Vagina (tissue), 2 donors: Measurements from ENCODE around the gene SH3BGRL3. TPM values are rescaled to one million over a fixed set of nuclear protein-coding genes. Genes with fewer than 3 reads are reported as not detected.

Source experiments
- DNase-seq, 2 donors: peaks; one replicate each; pipeline ENCODE4 v3.0.0-alpha.2; 2017; ENCODE audit errors: extremely low spot score in 2 of 2
- H3K27ac ChIP-seq: fragments of 200-600 bp; sonication (generic); one replicate; pipeline ENCODE4 v1.5.1; 2019
- H3K27me3 ChIP-seq: fragments of 200-600 bp; sonication (generic); one replicate; pipeline ENCODE4 v1.5.1; 2019
- H3K36me3 ChIP-seq, 2 donors: fragments of 200-600 bp; sonication (generic); one replicate each; pipeline ENCODE4 v1.5.1; 2017 to 2019
- H3K4me1 ChIP-seq: fragments of 200-600 bp; sonication (generic); one replicate; pipeline ENCODE4 v1.5.1; 2019
- H3K4me3 ChIP-seq, 2 donors: fragments of 200-600 bp; sonication (generic); 1 replicate in 1 of 2; 2 replicates in 1 of 2; pipeline ENCODE4 v1.5.1; 2016 to 2019
- H3K9me3 ChIP-seq: fragments of 200-600 bp; sonication (generic); one replicate; pipeline ENCODE4 v1.5.1; 2019
- POLR2A ChIP-seq, 2 donors: fragments of 450-650 bp; IDR thresholded peaks; one replicate each; pipeline ENCODE4 v1.6.1; 2017; ENCODE audit warnings: antibody characterized with exemption in 2 of 2, mild to moderate bottlenecking in 2 of 2, moderate library complexity in 2 of 2
- POLR2AphosphoS5 ChIP-seq, 2 donors: sonication (generic); formaldehyde crosslinking; IDR thresholded peaks; one replicate each; pipeline ENCODE4 v1.9.0; 2017; ENCODE audit warnings: antibody characterized with exemption in 2 of 2, mild to moderate bottlenecking in 2 of 2, low read depth in 1 of 2; ENCODE audit not compliant: insufficient read depth in 1 of 2
- intact Hi-C: fragments of 100-400 bp; cut with DNase I; formaldehyde crosslinking; loops from one replicate; pipeline ENCODE4 v1.15.1; 2023
- total RNA-seq: library from RNA; depleted of rRNA; stranded (reverse); fragments of >200 nt; gene quantifications from one replicate; pipeline ENCODE4 v1.2.3, GENCODE V29; 2016
- TF ChIP-seq, protein P1 (sequence below), 3 experiments: fragments of 450-650 bp in 2 of 3; fragments of 200-600 bp in 1 of 3; sonication (generic) in 1 of 3; IDR thresholded peaks; one replicate each; pipeline ENCODE4 v1.5.1; 2017 to 2019; ENCODE audit warnings: antibody characterized with exemption in 3 of 3, mild to moderate bottlenecking in 2 of 3, moderate library complexity in 2 of 3

The SH3BGRL3 gene
- total RNA-seq, 1 donor from 2014 or later, result 115 TPM

DNA sequence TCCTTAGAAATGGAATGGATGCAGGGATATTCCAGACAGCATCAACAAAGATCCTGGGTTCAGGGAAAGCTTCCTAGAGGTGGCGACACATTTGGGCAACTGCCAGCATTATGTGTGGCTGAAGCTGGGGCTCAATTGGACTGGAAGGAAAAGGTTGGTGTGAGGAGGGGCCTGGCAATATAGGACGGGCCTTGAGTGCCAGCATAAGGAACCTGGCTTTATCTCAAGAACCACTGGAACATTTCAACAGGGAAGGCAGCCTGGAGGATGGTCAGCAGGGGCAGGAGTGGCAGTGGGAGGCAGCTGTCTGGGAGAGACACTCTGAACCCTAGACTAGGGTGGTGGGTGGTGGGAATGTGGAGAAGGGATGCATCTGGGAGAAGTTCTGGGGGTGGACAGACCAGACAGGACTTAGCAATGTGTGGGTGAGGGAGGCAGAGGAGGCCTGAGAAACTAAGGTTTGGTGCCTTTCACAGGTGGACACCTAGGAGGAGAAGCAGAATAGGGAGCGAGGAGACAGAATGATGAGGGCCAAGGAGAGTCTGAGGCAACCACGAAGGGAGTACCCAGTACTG is 3.5 kb downstream of the SH3BGRL3 start:
- peak overlapping the region; percentile 53 for H3K27ac ChIP-seq

DNA sequence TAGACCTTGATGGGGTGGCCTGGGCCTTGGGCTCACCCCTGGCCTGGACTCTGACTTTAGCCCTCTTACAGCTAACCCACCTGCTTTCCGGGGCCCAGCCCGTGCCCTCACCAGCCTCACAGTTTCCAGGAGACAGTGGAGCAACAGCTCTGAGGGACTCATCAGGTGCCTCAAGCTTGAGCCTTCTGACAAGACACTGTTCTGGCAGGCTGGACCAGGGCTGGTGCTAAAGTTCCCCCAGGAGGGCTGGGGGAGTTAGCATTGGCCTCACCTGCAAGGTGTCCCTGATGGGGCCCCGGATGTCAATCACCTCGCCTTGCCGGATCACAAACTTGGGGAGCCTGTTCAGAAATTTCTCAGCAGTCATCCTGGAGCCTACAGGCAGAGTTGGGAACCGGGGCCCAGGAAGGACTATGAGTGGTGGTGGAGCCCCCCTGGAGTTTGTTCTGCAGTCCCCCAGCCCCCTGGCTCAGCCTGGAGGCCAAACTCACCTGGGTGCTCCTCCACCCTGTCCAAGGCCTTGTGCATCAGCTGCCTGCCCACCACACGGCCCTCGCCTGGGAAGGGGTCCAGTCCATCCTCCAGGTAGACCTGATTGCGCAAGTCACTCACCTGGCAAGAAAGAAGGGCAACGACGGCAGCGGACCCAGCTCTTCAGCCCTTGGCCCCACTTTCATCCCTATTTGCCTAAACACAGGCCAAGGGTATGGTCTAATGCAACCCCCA is 4.1 kb downstream of the SH3BGRL3 start:
- intact Hi-C loops, result no loop called here
- Histone ChIP-seq H3K27ac (peak overlapping the region; percentile 53), H3K36me3 (peaks cover 0 to 8% of the 10 kb centered on the region in 2 donors), H3K4me1 (peaks cover 87% of the 10 kb centered on the region), H3K4me3 (no peak overlapping the region), H3K27me3 (no peaks in the 10 kb centered on the region), H3K9me3 (no peaks in the 10 kb centered on the region)
- DNase-seq, result no peak
- TF ChIP-seq, protein P1, sequence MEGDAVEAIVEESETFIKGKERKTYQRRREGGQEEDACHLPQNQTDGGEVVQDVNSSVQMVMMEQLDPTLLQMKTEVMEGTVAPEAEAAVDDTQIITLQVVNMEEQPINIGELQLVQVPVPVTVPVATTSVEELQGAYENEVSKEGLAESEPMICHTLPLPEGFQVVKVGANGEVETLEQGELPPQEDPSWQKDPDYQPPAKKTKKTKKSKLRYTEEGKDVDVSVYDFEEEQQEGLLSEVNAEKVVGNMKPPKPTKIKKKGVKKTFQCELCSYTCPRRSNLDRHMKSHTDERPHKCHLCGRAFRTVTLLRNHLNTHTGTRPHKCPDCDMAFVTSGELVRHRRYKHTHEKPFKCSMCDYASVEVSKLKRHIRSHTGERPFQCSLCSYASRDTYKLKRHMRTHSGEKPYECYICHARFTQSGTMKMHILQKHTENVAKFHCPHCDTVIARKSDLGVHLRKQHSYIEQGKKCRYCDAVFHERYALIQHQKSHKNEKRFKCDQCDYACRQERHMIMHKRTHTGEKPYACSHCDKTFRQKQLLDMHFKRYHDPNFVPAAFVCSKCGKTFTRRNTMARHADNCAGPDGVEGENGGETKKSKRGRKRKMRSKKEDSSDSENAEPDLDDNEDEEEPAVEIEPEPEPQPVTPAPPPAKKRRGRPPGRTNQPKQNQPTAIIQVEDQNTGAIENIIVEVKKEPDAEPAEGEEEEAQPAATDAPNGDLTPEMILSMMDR (IDR thresholded peaks at IDR 0.05), result no peak
- TF ChIP-seq POLR2A (IDR thresholded peaks at IDR 0.05) (no peak), POLR2AphosphoS5 (IDR thresholded peaks at IDR 0.05; ENCODE audit: insufficient read depth in 1 of 2, low read depth in 1 of 2) (no peak)

More for the DNA sequence above, 3.5 kb downstream of the SH3BGRL3 start:
- intact Hi-C loops, result no loop called here
- TF ChIP-seq POLR2AphosphoS5 (IDR thresholded peaks at IDR 0.05; ENCODE audit: insufficient read depth in 1 of 2, low read depth in 1 of 2) (no peak), POLR2A (IDR thresholded peaks at IDR 0.05) (no peak)
- TF ChIP-seq, protein P1 (IDR thresholded peaks at IDR 0.05), result no peak
- Histone ChIP-seq H3K4me1 (peaks cover 88% of the 10 kb centered on the region), H3K36me3 (peaks cover 0 to 8% of the 10 kb centered on the region in 2 donors), H3K9me3 (no peaks in the 10 kb centered on the region), H3K27me3 (no peaks in the 10 kb centered on the region), H3K4me3 (no peak overlapping the region)
- no peak for DNase-seq

DNA sequence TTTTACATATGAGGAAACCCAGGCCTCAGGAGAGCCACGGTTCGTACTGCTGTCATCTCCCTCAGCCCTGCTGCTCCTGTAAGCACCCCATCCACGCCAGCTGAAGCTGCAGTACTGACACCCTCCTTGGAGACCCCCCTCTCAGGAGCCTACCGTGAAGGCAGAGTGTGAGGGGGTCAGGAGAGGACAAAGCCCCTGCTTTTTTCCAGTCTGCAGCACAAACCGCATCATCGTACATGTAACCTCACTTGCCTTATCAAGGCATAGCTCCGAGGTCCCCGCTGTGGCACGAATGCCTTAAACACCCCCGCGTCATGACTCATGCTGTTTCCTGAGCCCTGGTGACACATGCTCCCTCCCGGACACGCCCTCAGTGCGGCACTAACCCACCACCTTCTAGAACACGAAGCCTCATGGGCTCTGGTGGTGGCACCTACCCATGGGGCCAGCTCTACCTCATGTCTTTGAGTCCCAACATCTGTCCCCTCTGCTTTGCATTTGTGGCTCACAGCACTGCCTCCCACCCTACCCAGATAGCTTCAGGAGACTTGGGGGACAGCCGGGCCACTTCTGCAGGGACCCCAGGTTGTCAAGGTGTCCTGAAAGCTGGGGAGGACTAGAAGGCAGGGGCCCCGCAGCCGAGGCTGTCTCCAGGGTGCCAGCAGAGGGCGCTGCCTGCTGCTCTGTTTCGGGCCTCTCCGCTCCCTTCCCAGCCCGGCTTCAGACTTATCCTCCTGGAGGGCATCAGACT is 4.9 kb downstream of the SH3BGRL3 start:
- TF ChIP-seq POLR2AphosphoS5 (IDR thresholded peaks at IDR 0.05; ENCODE audit: insufficient read depth in 1 of 2, low read depth in 1 of 2), result peak in 1 of 2 donors; percentile 58
- no peak for TF ChIP-seq POLR2A (IDR thresholded peaks at IDR 0.05)
- TF ChIP-seq, protein P1 (IDR thresholded peaks at IDR 0.05), result peak in 2 of 3 experiments; percentile 47 to 48
- Histone ChIP-seq H3K27me3 (no peaks in the 10 kb centered on the region), H3K4me3 (no peak overlapping the region), H3K27ac (peak overlapping the region; percentile 53), H3K4me1 (peaks cover 86% of the 10 kb centered on the region), H3K9me3 (no peaks in the 10 kb centered on the region), H3K36me3 (peaks cover 0 to 8% of the 10 kb centered on the region in 2 donors)
- intact Hi-C loops, result loop anchor here (5.0 kb wide), 1 partner anchor 38 kb away; no protein-coding TSS in a partner anchor
- peak in 1 of 2 donors; percentile 96 for DNase-seq

DNA sequence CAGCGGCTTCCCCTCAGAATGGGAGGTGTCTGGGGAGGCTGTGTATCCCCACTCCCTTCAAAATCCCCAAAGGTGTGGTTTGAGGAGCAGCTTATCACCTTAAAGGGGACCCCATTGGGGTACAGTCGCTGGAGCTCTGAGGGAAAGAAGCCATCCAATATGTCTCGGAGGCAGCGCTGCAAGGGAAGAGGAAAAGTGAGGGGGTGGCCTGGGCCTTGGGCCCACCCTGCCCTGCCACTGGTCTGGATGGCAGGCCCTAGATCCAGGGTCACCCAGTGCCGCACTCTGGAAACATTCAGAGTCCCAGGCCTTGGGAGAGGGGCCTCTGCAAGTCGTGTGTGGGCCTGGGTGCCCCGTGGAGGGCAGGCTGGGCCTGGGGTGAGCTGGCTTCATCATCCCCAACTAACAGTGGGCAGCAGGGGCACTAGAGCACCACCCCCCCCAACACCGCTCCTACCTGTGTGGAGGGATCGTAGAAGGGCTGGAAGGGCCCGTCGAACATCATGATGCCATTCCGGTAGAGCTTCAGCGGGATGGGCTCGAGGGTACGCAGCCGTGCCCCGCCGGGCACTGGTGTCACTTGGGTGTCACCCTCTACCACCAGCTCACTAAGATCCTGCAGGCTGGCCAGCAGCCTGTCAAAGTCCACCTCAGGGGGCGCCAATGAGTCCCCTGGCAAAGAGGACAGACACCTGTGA is 5.6 kb downstream of the SH3BGRL3 start:
- Histone ChIP-seq H3K4me1 (peaks cover 88% of the 10 kb centered on the region), H3K9me3 (no peaks in the 10 kb centered on the region), H3K27ac (peak overlapping the region; percentile 40), H3K27me3 (no peaks in the 10 kb centered on the region), H3K36me3 (peaks cover 0 to 8% of the 10 kb centered on the region in 2 donors), H3K4me3 (no peak overlapping the region)
- TF ChIP-seq POLR2A (IDR thresholded peaks at IDR 0.05) (no peak), POLR2AphosphoS5 (IDR thresholded peaks at IDR 0.05; ENCODE audit: insufficient read depth in 1 of 2, low read depth in 1 of 2) (no peak)
- TF ChIP-seq, protein P1 (IDR thresholded peaks at IDR 0.05), result no peak
- DNase-seq, result peak in 1 of 2 donors; percentile 87
- intact Hi-C loops, result loop anchor here (5.0 kb wide), 1 partner anchor 37 kb away; no protein-coding TSS in a partner anchor
